Smooth muscle cell of the pulmonary artery (primary cell): ENCODE data around the gene NKX1-1. TPM values are rescaled to one million over a fixed set of nuclear protein-coding genes. Genes with fewer than 3 reads are reported as not detected.

ENCODE experiments used
- total RNA-seq: library from RNA; depleted of rRNA; stranded (reverse); fragments of >200 nt; gene quantifications from 2 replicates; pipeline ENCODE4 v1.2.3, GENCODE V29; 2014

NKX1-1 gene
- total RNA-seq = not detected in 2 replicates

DNA sequence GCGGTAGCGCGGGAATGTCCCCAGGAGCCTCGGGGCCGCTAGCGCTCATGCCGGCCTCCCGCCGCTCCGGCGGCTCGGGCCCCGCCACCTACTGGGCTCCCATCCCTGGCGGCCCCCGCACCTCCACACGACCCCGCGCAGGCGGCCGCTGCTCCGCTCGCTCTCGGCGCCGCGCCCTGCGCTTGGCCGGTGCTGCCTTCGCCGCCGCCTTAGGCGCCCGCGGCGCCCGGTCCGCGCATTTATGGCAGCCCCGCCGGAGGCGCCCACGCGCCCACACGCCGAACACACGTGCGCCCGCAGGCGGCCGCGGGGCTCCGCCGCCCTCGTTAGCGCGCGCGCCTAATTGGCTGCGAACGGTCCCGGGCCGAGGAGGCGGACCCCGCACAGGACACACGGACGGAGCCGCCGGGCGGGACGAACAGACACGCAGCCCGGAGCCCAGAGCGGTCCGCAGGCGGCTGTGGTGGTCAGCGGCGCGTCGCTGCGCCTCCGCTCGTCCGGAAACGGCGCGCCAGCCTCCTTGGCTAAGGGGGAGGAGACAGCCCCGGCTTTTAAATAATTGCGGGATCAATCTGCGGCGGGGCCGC lies at the start of gene NKX1-1:
TSS of gene NKX1-1 (minus strand) at position 49 of the 587 bp plus-strand sequence. CDS start at position 49, 0 bp downstream.

Other genes starting within 250 kb of the NKX1-1 start
- 5.5 and 7.2 TPM in 2 replicates for gene SPON2, start 233.9 kb downstream of the NKX1-1 start, total RNA-seq
- gene CTBP1, start 157.3 kb downstream of the NKX1-1 start, total RNA-seq = 243 and 255 TPM in 2 replicates
- 54.5 and 57.3 TPM in 2 replicates for gene MAEA, start 116.6 kb downstream of the NKX1-1 start, total RNA-seq
- gene UVSSA, start 59.2 kb downstream of the NKX1-1 start, total RNA-seq = 9.4 and 12.7 TPM in 2 replicates